SK-N-SH (cell line): ENCODE measurements around the gene KAT5.
A peak's percentile ranks its signal among the peaks of the same experiment; 100 is the strongest.

ENCODE experiments used
- FOXJ3 ChIP-seq: sonication (generic); formaldehyde crosslinking; IDR thresholded peaks from 2 replicates; pipeline ENCODE4 v1.5.1; 2020; ENCODE audit warnings: mild to moderate bottlenecking, missing genetic modification reagents
- MEF2A ChIP-seq: IDR thresholded peaks from 2 replicates; pipeline ENCODE4 v1.4.0; 2012; ENCODE audit warnings: low read depth, borderline replicate concordance
- TEAD4 ChIP-seq: IDR thresholded peaks from 2 replicates; pipeline ENCODE4 v1.4.0; 2012; ENCODE audit warnings: mild to moderate bottlenecking, borderline replicate concordance; ENCODE audit not compliant: insufficient read depth
- TF ChIP-seq, protein P1 (sequence below): IDR thresholded peaks from 2 replicates; pipeline ENCODE4 v1.4.0; 2012; ENCODE audit warnings: low read depth

- TF ChIP-seq MEF2A, result no peak
- TF ChIP-seq, protein P1, sequence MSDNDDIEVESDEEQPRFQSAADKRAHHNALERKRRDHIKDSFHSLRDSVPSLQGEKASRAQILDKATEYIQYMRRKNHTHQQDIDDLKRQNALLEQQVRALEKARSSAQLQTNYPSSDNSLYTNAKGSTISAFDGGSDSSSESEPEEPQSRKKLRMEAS, result peak; percentile 27; the same call in 1 of the 2 replicates
- no peak for TF ChIP-seq FOXJ3 (CRISPR knock-in tag)
- TF ChIP-seq TEAD4, result 0 out of 2 replicates have a peak, but pooled peaks have one; percentile 34
These were observed 49.0 kb upstream of the KAT5 start, which contains the start of gene RELA for GRCh38 chr11:65662799-65663638.
